ENCODE measurements around the gene GATA5. TPM values are rescaled to one million over a fixed set of nuclear protein-coding genes. Genes with fewer than 3 reads are reported as not detected.

Gene GATA5
- total RNA-seq, 4 donors from 2014 or later, result 0.26 to 17.8 (median 3.5) TPM; not detected in 1

GRCh38 chr20:62451156-62451767 lies 24.5 kb downstream of the GATA5 start:
- DNase-seq, result no peak
- Histone ChIP-seq H3K27ac (no peak overlapping the region), H3K9me3 (no peaks in the 10 kb centered on the region), H3K27me3 (no peaks in the 10 kb centered on the region), H3K4me1 (no peaks in the 10 kb centered on the region), H3K4me3 (no peak overlapping the region), H3K36me3 (no peaks in the 10 kb centered on the region)
- intact Hi-C loops (cut with DNase I; ENCODE audit: low total_unique reads), result no loop called here
- TF ChIP-seq POLR2A (IDR thresholded peaks at IDR 0.05) (no peak), CTCF (IDR thresholded peaks at IDR 0.05) (no peak)

- no peak for TF ChIP-seq POLR2A (IDR thresholded peaks at IDR 0.05)
- no peak for TF ChIP-seq CTCF (IDR thresholded peaks at IDR 0.05)
- intact Hi-C loops (cut with DNase I; ENCODE audit: low total_unique reads), result no loop called here
- H3K27ac ChIP-seq, result no peak overlapping the region
These were observed 25.7 kb downstream of the GATA5 start for GRCh38 chr20:62449951-62450691.

GRCh38 chr20:62448788-62449187 lies 27.0 kb downstream of the GATA5 start:
- DNase-seq, result no peak
- no peaks in the 10 kb centered on the region for H3K36me3 ChIP-seq
- no peaks in the 10 kb centered on the region for H3K27me3 ChIP-seq
- no peak for TF ChIP-seq POLR2A (IDR thresholded peaks at IDR 0.05)
- intact Hi-C loops (cut with DNase I; ENCODE audit: low total_unique reads), result no loop called here
- H3K4me3 ChIP-seq, result no peak overlapping the region
- no peak overlapping the region for H3K27ac ChIP-seq
- no peaks in the 10 kb centered on the region for H3K4me1 ChIP-seq
- no peaks in the 10 kb centered on the region for H3K9me3 ChIP-seq

More at GRCh38 chr20:62449951-62450691, 25.7 kb downstream of the GATA5 start:
- DNase-seq, result no peak
- H3K27me3 ChIP-seq, result no peaks in the 10 kb centered on the region
- H3K4me1 ChIP-seq, result no peaks in the 10 kb centered on the region
- no peaks in the 10 kb centered on the region for H3K9me3 ChIP-seq
- H3K4me3 ChIP-seq, result no peak overlapping the region
- H3K36me3 ChIP-seq, result no peaks in the 10 kb centered on the region

GRCh38 chr20:62448038-62448437 lies 27.8 kb downstream of the GATA5 start:
- intact Hi-C loops (cut with DNase I; ENCODE audit: low total_unique reads), result no loop called here
- DNase-seq, result no peak
- no peak overlapping the region for H3K4me3 ChIP-seq
- TF ChIP-seq POLR2A (IDR thresholded peaks at IDR 0.05), result no peak
- no peak for TF ChIP-seq CTCF (IDR thresholded peaks at IDR 0.05)
- no peaks in the 10 kb centered on the region for H3K4me1 ChIP-seq
- H3K36me3 ChIP-seq, result no peaks in the 10 kb centered on the region
- no peaks in the 10 kb centered on the region for H3K27me3 ChIP-seq
- no peaks in the 10 kb centered on the region for H3K9me3 ChIP-seq
- no peak overlapping the region for H3K27ac ChIP-seq

- no peak for TF ChIP-seq POLR2A (IDR thresholded peaks at IDR 0.05)
- intact Hi-C loops (cut with DNase I; ENCODE audit: low total_unique reads), result no loop called here
- Histone ChIP-seq H3K4me1 (no peaks in the 10 kb centered on the region), H3K27me3 (no peaks in the 10 kb centered on the region), H3K36me3 (no peaks in the 10 kb centered on the region), H3K9me3 (no peaks in the 10 kb centered on the region), H3K4me3 (no peak overlapping the region), H3K27ac (no peak overlapping the region)
- DNase-seq, result no peak
These were observed 28.6 kb downstream of the GATA5 start for GRCh38 chr20:62446888-62447869.

All from uterus (tissue), 4 donors.